HFF-Myc (cell line): ENCODE results near the gene BTF3L4.

Experiments
- DNase-seq: peaks from one replicate; pipeline ENCODE4 v3.0.0-alpha.2; 2011; ENCODE audit warnings: low read depth; ENCODE audit errors: extremely low read depth
- H3K4me3 ChIP-seq: replicated peaks from 2 replicates; pipeline ENCODE4 v1.5.1; 2011; ENCODE audit warnings: low read depth, mild to moderate bottlenecking, control low read depth, low read length
- TF ChIP-seq, protein P1 (sequence below): IDR thresholded peaks from 2 replicates; pipeline ENCODE4 v1.5.1; 2012; ENCODE audit warnings: mild to moderate bottlenecking, low read depth, low read length, control low read depth; ENCODE audit errors: missing control alignments

Gene BTF3L4

DNA sequence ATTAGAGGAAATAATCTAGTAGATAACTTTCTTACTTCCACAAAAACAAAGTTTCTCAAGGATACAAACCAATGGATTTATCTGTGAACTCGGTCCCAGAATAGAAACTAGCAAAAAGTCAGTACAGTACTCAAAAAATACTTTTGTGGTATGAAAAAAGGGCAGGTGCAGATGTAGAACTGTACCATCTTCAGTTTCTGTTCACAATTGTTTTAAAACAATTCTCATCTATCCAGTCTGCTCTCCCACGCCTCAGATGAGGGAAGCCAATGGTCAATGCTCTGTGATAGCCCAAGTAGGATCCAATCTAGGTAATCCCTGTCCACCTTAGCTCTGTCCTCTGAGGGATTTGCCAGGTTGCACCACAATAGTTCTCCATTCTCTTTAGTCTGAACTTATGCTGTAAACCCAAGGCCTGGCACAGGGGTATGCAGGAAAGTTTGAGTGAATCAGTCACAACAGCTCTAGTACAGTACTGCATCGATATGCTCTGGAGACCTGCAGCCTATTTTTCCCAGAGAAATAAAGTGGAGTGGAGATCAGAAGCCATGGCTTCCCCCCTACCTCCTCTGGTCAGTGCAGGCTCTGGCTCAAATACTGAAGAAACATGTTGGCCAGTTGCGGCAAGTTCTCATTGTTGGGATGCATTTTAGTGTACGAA is 23.8 kb upstream of the BTF3L4 start:
- H3K4me3 ChIP-seq = peak overlapping the region; percentile 85
- TF ChIP-seq, protein P1, sequence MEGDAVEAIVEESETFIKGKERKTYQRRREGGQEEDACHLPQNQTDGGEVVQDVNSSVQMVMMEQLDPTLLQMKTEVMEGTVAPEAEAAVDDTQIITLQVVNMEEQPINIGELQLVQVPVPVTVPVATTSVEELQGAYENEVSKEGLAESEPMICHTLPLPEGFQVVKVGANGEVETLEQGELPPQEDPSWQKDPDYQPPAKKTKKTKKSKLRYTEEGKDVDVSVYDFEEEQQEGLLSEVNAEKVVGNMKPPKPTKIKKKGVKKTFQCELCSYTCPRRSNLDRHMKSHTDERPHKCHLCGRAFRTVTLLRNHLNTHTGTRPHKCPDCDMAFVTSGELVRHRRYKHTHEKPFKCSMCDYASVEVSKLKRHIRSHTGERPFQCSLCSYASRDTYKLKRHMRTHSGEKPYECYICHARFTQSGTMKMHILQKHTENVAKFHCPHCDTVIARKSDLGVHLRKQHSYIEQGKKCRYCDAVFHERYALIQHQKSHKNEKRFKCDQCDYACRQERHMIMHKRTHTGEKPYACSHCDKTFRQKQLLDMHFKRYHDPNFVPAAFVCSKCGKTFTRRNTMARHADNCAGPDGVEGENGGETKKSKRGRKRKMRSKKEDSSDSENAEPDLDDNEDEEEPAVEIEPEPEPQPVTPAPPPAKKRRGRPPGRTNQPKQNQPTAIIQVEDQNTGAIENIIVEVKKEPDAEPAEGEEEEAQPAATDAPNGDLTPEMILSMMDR = no peak
- DNase-seq = no peak

DNA sequence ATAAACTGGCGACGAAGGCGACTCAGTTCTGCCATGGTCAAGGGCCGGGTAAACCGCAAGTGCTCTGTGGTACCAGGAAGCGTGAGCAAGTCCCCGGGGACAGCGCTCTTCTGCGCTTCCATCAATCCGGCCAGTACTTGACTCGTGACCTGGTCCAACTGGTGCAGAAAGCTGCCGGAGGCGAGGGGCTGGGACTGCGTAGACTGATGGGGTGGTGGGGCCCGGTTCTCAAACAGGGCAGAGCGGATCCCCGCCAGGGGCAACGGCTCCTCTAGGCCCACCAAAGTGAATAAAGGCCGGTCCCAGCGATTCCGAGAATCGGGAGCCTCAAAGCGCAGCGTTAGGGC is 23.3 kb upstream of the BTF3L4 start:
- TF ChIP-seq, protein P1 = no peak

DNA sequence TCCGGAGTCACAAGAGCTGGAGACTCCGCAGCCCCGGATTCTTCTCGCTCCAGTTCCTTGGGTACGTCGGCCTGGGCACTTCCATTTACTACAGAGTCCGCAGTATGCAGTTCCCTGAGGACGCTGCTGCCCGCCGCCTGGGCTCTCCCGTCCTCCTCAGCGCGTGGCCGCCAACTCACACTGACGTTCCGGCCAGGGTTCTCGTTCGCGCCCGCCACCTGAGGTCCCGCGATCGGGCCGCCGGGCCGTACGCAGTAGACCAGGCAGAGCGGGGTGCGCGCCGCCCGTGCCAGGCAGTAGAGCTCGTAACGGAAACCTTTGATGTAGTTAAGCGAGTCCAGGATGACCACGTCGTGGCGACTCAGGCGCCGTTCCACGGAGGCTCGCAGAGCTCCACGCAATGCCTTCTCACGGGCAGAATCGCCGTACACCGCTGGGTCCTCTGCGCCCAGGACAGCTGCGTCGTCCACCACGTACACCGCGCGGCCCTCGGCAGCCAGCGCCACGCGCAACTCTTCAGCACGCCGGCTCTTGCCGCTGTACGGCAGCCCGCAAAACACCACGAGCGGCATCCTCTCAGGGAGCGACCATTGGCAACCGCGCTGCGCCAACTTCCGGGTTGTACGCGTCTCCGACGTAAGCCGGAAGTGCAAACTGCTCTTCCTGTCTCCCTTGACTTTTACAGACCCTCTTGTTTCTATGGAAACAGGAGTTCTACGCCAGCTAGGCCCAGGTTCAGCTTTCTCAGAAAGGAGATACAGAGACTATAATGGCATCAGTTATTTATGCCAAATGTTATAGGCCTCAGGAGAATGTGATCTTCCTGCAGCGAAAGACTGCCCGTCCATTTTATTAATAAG is 22.7 kb upstream of the BTF3L4 start, which contains the start of gene KTI12:
TSS of gene KTI12 (minus strand) at position 621 of the 860 bp plus-strand sequence. CDS start at position 572, 49 bp downstream.
- DNase-seq = peak; percentile 83
- peak within 1 kb of the TSS; percentile 85 for H3K4me3 ChIP-seq
- TF ChIP-seq, protein P1 = no peak

More for the DNA sequence above, 23.3 kb upstream of the BTF3L4 start:
- DNase-seq = no peak
- peak overlapping the region; percentile 85 for H3K4me3 ChIP-seq

DNA sequence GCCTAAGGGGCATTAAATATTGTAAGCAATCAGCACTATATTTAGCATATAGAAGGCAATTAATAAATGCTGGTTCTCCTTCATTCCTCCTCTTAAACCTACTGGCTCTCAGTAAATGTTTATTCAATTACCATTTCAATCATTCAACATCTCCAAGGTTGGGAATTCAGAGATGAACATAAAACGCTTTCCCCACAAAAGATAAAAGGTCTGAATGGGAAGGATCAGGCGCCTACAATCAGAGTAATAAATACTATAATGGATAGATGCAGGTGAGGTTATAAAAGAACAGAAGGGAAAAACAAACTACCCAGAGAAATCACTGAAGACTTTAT is 22.1 kb upstream of the BTF3L4 start:
- no peak for DNase-seq
- TF ChIP-seq, protein P1 = no peak
- H3K4me3 ChIP-seq = peak overlapping the region; percentile 85

DNA sequence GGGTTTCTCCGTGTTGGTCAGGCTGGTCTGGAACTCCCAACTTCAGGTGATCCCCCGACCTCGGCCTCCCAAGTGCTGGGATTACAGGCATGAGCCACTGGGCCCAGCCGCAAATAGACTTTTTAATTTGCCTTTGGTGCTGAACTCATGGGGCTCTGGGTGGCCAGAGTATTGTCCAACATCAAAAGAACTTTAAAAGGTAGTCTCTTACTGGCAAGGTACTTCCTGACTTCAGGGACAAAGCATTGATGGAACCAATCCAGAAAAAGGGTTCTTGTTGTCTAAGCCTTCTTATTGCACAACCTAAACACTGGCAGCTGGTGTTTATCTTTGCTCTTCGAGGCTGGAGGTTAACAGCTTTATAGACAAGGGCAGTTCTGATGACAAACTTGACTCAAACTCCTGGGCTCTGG is 18.7 kb upstream of the BTF3L4 start:
- no peak overlapping the region for H3K4me3 ChIP-seq
- TF ChIP-seq, protein P1 = no peak
- no peak for DNase-seq

DNA sequence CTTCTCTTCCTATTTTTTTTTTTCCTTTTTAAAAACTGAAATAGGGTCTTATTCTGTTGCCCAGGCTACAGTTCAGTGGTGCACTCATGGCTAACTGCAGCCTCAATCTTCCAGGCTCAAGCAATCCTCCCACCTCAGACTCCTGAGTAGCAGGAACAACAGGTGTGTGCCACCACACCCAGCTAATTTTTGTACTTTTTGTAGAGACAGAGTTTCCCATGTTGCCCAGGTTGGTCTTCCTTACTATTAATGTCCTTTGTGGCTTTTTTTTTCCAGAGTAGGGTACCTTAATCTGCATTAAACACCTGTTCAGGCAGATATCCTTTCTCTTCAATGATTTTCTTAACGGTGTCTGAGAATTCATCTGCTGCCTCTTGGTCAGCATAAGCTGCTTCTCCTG is 18.2 kb upstream of the BTF3L4 start:
- TF ChIP-seq, protein P1 = no peak
- no peak for DNase-seq
- H3K4me3 ChIP-seq = no peak overlapping the region
